HEK293 (cell line): ENCODE data around the gene SELPLG.
A peak's percentile ranks its signal among the peaks of the same experiment; 100 is the strongest.

Source experiments
- CTCF ChIP-seq: fragments of 450-650 bp; formaldehyde crosslinking; IDR thresholded peaks from 2 replicates; pipeline ENCODE4 v1.5.1; 2016; ENCODE audit warnings: missing biosample characterization, missing genetic modification characterization
- ELK4 ChIP-seq: IDR thresholded peaks from 2 replicates; pipeline ENCODE4 v1.6.1; 2011; ENCODE audit warnings: mild to moderate bottlenecking, low read depth, low read length, borderline replicate concordance
- KLF16 ChIP-seq: fragments of 450-650 bp; formaldehyde crosslinking; IDR thresholded peaks from 2 replicates; pipeline ENCODE4 v1.5.1; 2017; ENCODE audit warnings: missing biosample characterization, missing genetic modification characterization
- TCF7L2 ChIP-seq: IDR thresholded peaks from 2 replicates; pipeline ENCODE4 v1.6.1; 2011; ENCODE audit warnings: low read depth, mild to moderate bottlenecking, inconsistent platforms, low read length, moderate library complexity, borderline replicate concordance
- YY1 ChIP-seq: fragments of 450-650 bp; formaldehyde crosslinking; IDR thresholded peaks from 2 replicates; pipeline ENCODE4 v1.5.1; 2018; ENCODE audit warnings: missing biosample characterization, missing genetic modification characterization
- ZBTB20 ChIP-seq: fragments of 450-650 bp; formaldehyde crosslinking; IDR thresholded peaks from 2 replicates; pipeline ENCODE4 v1.5.1; 2016; ENCODE audit warnings: missing biosample characterization, missing genetic modification characterization
- ZNF214 ChIP-seq: fragments of 450-650 bp; formaldehyde crosslinking; IDR thresholded peaks from 2 replicates; pipeline ENCODE4 v1.5.1; 2017; ENCODE audit warnings: missing biosample characterization, mild to moderate bottlenecking, missing genetic modification characterization, borderline replicate concordance
- ZNF24 ChIP-seq: fragments of 450-650 bp; formaldehyde crosslinking; IDR thresholded peaks from 2 replicates; pipeline ENCODE4 v1.5.1; 2016; ENCODE audit warnings: missing biosample characterization, missing genetic modification characterization
- ZNF37A ChIP-seq: fragments of 450-650 bp; IDR thresholded peaks from 2 replicates; pipeline ENCODE4 v1.5.1; 2018; ENCODE audit warnings: missing biosample characterization, missing genetic modification characterization
- ZNF449 ChIP-seq: fragments of 450-650 bp; formaldehyde crosslinking; IDR thresholded peaks from 2 replicates; pipeline ENCODE4 v1.5.1; 2017; ENCODE audit warnings: missing biosample characterization, mild to moderate bottlenecking, missing genetic modification characterization, moderate library complexity
- TF ChIP-seq, protein P1 (sequence below): fragments of 450-650 bp; formaldehyde crosslinking; IDR thresholded peaks from 2 replicates; pipeline ENCODE4 v1.5.1; 2016; ENCODE audit warnings: missing biosample characterization, missing genetic modification characterization
- TF ChIP-seq, protein P2 (sequence below): fragments of 450-650 bp; formaldehyde crosslinking; IDR thresholded peaks from 2 replicates; pipeline ENCODE4 v1.5.1; 2016; ENCODE audit warnings: missing biosample characterization, missing genetic modification characterization
- TF ChIP-seq, protein P3 (sequence below): fragments of 450-650 bp; formaldehyde crosslinking; IDR thresholded peaks from 2 replicates; pipeline ENCODE4 v1.5.1; 2016; ENCODE audit warnings: missing biosample characterization, missing genetic modification characterization
- TF ChIP-seq, protein P4 (sequence below): fragments of 450-650 bp; formaldehyde crosslinking; IDR thresholded peaks from 2 replicates; pipeline ENCODE4 v1.5.1; 2016; ENCODE audit warnings: missing biosample characterization, missing genetic modification characterization, low read depth

GRCh38 chr12:108598553-108599250 is 35.0 kb downstream of the SELPLG start:
- no peak for TF ChIP-seq CTCF (tag by site-specific recombination)
- no peak for TF ChIP-seq ZBTB20 (tag by site-specific recombination)
- TF ChIP-seq, protein P1, sequence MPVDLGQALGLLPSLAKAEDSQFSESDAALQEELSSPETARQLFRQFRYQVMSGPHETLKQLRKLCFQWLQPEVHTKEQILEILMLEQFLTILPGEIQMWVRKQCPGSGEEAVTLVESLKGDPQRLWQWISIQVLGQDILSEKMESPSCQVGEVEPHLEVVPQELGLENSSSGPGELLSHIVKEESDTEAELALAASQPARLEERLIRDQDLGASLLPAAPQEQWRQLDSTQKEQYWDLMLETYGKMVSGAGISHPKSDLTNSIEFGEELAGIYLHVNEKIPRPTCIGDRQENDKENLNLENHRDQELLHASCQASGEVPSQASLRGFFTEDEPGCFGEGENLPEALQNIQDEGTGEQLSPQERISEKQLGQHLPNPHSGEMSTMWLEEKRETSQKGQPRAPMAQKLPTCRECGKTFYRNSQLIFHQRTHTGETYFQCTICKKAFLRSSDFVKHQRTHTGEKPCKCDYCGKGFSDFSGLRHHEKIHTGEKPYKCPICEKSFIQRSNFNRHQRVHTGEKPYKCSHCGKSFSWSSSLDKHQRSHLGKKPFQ (tag by site-specific recombination): no peak
- no peak for TF ChIP-seq YY1 (tag by site-specific recombination)
- peak; percentile 64; the same call in 1 of the 2 replicates for TF ChIP-seq ZNF24 (tag by site-specific recombination)
- TF ChIP-seq ZNF214 (tag by site-specific recombination): no peak
- TF ChIP-seq, protein P2, sequence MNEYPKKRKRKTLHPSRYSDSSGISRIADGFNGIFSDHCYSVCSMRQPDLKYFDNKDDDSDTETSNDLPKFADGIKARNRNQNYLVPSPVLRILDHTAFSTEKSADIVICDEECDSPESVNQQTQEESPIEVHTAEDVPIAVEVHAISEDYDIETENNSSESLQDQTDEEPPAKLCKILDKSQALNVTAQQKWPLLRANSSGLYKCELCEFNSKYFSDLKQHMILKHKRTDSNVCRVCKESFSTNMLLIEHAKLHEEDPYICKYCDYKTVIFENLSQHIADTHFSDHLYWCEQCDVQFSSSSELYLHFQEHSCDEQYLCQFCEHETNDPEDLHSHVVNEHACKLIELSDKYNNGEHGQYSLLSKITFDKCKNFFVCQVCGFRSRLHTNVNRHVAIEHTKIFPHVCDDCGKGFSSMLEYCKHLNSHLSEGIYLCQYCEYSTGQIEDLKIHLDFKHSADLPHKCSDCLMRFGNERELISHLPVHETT (tag by site-specific recombination): no peak
- no peak for TF ChIP-seq ZNF449
- TF ChIP-seq KLF16: no peak
- no peak for TF ChIP-seq ELK4
- TF ChIP-seq, protein P3, sequence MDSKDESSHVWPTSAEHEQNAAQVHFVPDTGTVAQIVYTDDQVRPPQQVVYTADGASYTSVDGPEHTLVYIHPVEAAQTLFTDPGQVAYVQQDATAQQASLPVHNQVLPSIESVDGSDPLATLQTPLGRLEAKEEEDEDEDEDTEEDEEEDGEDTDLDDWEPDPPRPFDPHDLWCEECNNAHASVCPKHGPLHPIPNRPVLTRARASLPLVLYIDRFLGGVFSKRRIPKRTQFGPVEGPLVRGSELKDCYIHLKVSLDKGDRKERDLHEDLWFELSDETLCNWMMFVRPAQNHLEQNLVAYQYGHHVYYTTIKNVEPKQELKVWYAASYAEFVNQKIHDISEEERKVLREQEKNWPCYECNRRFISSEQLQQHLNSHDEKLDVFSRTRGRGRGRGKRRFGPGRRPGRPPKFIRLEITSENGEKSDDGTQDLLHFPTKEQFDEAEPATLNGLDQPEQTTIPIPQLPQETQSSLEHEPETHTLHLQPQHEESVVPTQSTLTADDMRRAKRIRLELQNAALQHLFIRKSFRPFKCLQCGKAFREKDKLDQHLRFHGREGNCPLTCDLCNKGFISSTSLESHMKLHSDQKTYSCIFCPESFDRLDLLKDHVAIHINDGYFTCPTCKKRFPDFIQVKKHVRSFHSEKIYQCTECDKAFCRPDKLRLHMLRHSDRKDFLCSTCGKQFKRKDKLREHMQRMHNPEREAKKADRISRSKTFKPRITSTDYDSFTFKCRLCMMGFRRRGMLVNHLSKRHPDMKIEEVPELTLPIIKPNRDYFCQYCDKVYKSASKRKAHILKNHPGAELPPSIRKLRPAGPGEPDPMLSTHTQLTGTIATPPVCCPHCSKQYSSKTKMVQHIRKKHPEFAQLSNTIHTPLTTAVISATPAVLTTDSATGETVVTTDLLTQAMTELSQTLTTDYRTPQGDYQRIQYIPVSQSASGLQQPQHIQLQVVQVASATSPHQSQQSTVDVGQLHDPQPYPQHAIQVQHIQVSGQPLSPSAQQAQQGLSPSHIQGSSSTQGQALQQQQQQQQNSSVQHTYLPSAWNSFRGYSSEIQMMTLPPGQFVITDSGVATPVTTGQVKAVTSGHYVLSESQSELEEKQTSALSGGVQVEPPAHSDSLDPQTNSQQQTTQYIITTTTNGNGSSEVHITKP (tag by site-specific recombination): no peak
- TF ChIP-seq TCF7L2: no peak
- TF ChIP-seq ZNF37A (tag by site-specific recombination): no peak
- TF ChIP-seq, protein P4, sequence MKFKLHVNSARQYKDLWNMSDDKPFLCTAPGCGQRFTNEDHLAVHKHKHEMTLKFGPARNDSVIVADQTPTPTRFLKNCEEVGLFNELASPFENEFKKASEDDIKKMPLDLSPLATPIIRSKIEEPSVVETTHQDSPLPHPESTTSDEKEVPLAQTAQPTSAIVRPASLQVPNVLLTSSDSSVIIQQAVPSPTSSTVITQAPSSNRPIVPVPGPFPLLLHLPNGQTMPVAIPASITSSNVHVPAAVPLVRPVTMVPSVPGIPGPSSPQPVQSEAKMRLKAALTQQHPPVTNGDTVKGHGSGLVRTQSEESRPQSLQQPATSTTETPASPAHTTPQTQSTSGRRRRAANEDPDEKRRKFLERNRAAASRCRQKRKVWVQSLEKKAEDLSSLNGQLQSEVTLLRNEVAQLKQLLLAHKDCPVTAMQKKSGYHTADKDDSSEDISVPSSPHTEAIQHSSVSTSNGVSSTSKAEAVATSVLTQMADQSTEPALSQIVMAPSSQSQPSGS (tag by site-specific recombination): no peak
